IMR-90 (cell line): Measurements from ENCODE around the gene PDE4A.

Experiments
- CEBPB ChIP-seq: IDR thresholded peaks from 2 replicates; pipeline ENCODE4 v1.6.1; 2012; ENCODE audit warnings: low read depth, low read length, improper control_type of control experiment
- CTCF ChIP-seq: conservative IDR thresholded peaks from 2 replicates; pipeline ENCODE4 v1.5.1; 2012; ENCODE audit warnings: mild to moderate bottlenecking, low read depth, low read length, improper control_type of control experiment
- FOS ChIP-seq: fragments of 150-350 bp; IDR thresholded peaks from 2 replicates; pipeline ENCODE4 v1.6.1; 2016; ENCODE audit warnings: low read depth, low read length
- MAZ ChIP-seq: IDR thresholded peaks from 2 replicates; pipeline ENCODE4 v1.6.1; 2012; ENCODE audit warnings: low read depth, mild to moderate bottlenecking, low read length, improper control_type of control experiment, moderate library complexity, borderline replicate concordance
- POLR2A ChIP-seq: IDR thresholded peaks from 2 replicates; pipeline ENCODE4 v1.6.1; 2012; ENCODE audit warnings: mild to moderate bottlenecking, low read depth, low read length
- RAD21 ChIP-seq: IDR thresholded peaks from 2 replicates; pipeline ENCODE4 v1.6.1; 2012; ENCODE audit warnings: low read length, improper control_type of control experiment
- SMC3 ChIP-seq: fragments of 150-350 bp; IDR thresholded peaks from 2 replicates; pipeline ENCODE4 v1.6.1; 2016; ENCODE audit warnings: low read depth, mild to moderate bottlenecking, antibody characterized with exemption, low read length, moderate library complexity

- TF ChIP-seq RAD21 (no peak), CTCF (no peak), POLR2A (no peak), SMC3 (no peak), CEBPB (no peak), MAZ (peak; percentile 46; the same call in 1 of the 2 replicates), FOS (no peak)
These were observed 11.8 kb downstream of the PDE4A start for GRCh38 chr19:10431943-10432735.
